Lung (tissue), 12 donors: ENCODE data around the gene LIPC. TPM values are rescaled to one million over a fixed set of nuclear protein-coding genes. Genes with fewer than 3 reads are reported as not detected.

ENCODE experiments used
- ATAC-seq: fragments of 200-7000 bp; cut with Tn5 transposase; one replicate; pipeline ENCODE4 v1.9.1; 2020; ENCODE audit warnings: moderate number of reproducible peaks; ENCODE audit not compliant: insufficient read depth, low FRiP score
- DNase-seq, 3 donors: peaks; one replicate each; pipeline ENCODE4 v3.0.0-alpha.2; 2013 to 2017
- H3K27ac ChIP-seq, 2 donors: one replicate each; pipeline ENCODE4 v1.5.1; 2013; ENCODE audit warnings: mild to moderate bottlenecking in 2 of 2, moderate library complexity in 2 of 2, control low read depth in 1 of 2, inconsistent platforms in 1 of 2, low read depth in 1 of 2, low read length in 1 of 2
- H3K27me3 ChIP-seq, 3 donors: one replicate each; pipeline ENCODE4 v1.5.1; 2013; ENCODE audit warnings: low read length in 2 of 3; ENCODE audit not compliant: control insufficient read depth in 3 of 3, insufficient read depth in 3 of 3
- H3K36me3 ChIP-seq, 4 donors: one replicate each; pipeline ENCODE4 v1.5.1; 2013; ENCODE audit warnings: low read length in 4 of 4, mild to moderate bottlenecking in 1 of 4, moderate library complexity in 1 of 4; ENCODE audit not compliant: control insufficient read depth in 4 of 4, insufficient read depth in 4 of 4
- H3K4me1 ChIP-seq, 5 donors: one replicate each; pipeline ENCODE4 v1.5.1; 2013; ENCODE audit warnings: low read length in 5 of 5, mild to moderate bottlenecking in 2 of 5, moderate library complexity in 1 of 5; ENCODE audit not compliant: control insufficient read depth in 5 of 5, insufficient read depth in 5 of 5
- H3K4me3 ChIP-seq: one replicate; pipeline ENCODE4 v1.5.1; 2013; ENCODE audit warnings: mild to moderate bottlenecking, control low read depth, moderate library complexity
- H3K9ac ChIP-seq, 2 donors: one replicate each; pipeline ENCODE4 v1.5.1; 2013; ENCODE audit warnings: low read length in 2 of 2, control low read depth in 1 of 2; ENCODE audit not compliant: insufficient read depth in 1 of 2
- H3K9me3 ChIP-seq, 4 donors: one replicate each; pipeline ENCODE4 v1.5.1; 2013; ENCODE audit warnings: low read length in 3 of 4, mild to moderate bottlenecking in 1 of 4, moderate library complexity in 1 of 4; ENCODE audit not compliant: control insufficient read depth in 4 of 4, insufficient read depth in 3 of 4
- WGBS, 2 donors: extraction: QIAGEN DNeasy Blood & Tissue Kit; methylation state at CpG; one replicate each; pipeline ENCODE4 v1.1.7; 2013; 5-methylcytosine and 5-hydroxymethylcytosine counted together
- polyA plus RNA-seq, 2 donors: library from polyadenylated mRNA; stranded (reverse); fragments of 200-250 nt; gene quantifications; one replicate each; pipeline ENCODE4 v1.2.1, GENCODE V29; 2013
- total RNA-seq, 2 donors: library from RNA; depleted of rRNA in 1 of 2; stranded (reverse); fragments of >200 nt in 1 of 2; gene quantifications; one replicate each; pipeline ENCODE4 v1.2.1, GENCODE V29; 2014 to 2021
- TF ChIP-seq, protein P1 (sequence below): IDR thresholded peaks from 2 replicates; pipeline ENCODE4 v1.5.1; 2012; ENCODE audit warnings: mild to moderate bottlenecking; ENCODE audit errors: control extremely low read depth, extremely low read depth
- donor health status: control.
- donor health status: control.
- donor health status: Bipolar disorder and iron deficiency.
- donor health status: healthy.
- donor health status: DM: yes; HTN: yes; CAD: no.

LIPC gene
- total and polyA plus RNA-seq, 4 donors = 0.20 to 0.57 (median 0.40) TPM

DNA sequence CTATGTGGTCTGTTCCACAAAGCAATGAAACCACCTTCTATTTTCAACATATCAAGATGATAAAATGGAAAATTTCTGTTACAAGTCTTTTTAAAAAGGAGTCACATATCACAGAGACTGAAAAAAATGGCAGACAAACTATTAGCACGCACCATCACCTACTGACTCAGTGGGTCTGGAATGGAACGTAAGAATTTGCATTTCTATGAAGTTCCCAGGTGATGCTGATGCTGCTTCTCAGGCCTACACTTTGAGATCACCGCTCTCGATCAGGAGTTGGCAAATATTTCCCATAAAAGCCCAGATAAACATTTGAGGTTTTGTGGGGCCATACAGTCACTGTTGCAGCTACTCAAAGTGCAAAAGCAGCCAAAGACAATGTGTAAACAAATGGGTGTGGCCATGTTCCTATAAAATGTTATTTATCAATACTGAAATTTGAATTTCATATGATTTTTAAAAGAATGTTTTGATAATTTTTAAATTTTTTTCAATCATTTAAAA, 174.8 kb downstream of the LIPC start:
- ATAC-seq = no peak
- TF ChIP-seq, protein P1, sequence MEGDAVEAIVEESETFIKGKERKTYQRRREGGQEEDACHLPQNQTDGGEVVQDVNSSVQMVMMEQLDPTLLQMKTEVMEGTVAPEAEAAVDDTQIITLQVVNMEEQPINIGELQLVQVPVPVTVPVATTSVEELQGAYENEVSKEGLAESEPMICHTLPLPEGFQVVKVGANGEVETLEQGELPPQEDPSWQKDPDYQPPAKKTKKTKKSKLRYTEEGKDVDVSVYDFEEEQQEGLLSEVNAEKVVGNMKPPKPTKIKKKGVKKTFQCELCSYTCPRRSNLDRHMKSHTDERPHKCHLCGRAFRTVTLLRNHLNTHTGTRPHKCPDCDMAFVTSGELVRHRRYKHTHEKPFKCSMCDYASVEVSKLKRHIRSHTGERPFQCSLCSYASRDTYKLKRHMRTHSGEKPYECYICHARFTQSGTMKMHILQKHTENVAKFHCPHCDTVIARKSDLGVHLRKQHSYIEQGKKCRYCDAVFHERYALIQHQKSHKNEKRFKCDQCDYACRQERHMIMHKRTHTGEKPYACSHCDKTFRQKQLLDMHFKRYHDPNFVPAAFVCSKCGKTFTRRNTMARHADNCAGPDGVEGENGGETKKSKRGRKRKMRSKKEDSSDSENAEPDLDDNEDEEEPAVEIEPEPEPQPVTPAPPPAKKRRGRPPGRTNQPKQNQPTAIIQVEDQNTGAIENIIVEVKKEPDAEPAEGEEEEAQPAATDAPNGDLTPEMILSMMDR = no peak
- WGBS, 2 donors = 92 to 94% methylated on average over 4 of the region's 4 CpGs
- no peaks in the 10 kb centered on the region for H3K27me3 ChIP-seq
- H3K9ac ChIP-seq = no peak overlapping the region
- H3K27ac ChIP-seq = no peak overlapping the region
- H3K36me3 ChIP-seq = peaks cover 4 to 21% (median 12%) of the 10 kb centered on the region in 4 donors
- no peak overlapping the region for H3K4me3 ChIP-seq
- no peaks in the 10 kb centered on the region for H3K9me3 ChIP-seq
- peaks cover 0 to 4% (median 0%) of the 10 kb centered on the region in 5 donors for H3K4me1 ChIP-seq
- no peak for DNase-seq

DNA sequence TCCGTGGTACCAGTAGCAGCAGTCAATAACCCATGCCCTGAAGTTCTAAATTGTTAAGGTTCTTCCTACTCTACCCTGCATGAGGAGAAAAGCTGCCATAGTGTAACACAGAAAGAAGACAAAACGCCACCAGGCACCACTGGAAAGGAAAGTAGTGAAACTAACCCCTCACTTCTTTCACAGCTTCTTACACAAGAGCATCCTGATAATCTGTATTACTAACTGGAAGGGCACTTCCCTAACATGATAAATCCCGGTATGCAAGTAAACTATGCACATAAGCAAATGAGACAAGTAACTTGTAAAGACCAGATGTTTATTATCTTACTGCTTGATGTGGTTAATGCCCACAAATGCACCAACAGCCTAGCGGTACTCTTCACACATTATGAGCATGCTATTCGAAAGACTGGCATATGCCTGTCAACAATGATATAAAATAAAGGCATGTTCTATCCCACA, 176.4 kb downstream of the LIPC start:
- TF ChIP-seq, protein P1 = no peak
- peaks cover 9 to 15% (median 13%) of the 10 kb centered on the region in 4 donors for H3K36me3 ChIP-seq
- H3K9me3 ChIP-seq = no peaks in the 10 kb centered on the region
- H3K9ac ChIP-seq = no peak overlapping the region
- H3K27ac ChIP-seq = no peak overlapping the region
- 77 to 84% methylated on average over 5 of the region's 5 CpGs for WGBS, 2 donors
- no peaks in the 10 kb centered on the region for H3K27me3 ChIP-seq
- H3K4me1 ChIP-seq = peaks cover 0 to 5% (median 0%) of the 10 kb centered on the region in 5 donors
- no peak overlapping the region for H3K4me3 ChIP-seq
- ATAC-seq (no peak), DNase-seq (no peak)

DNA sequence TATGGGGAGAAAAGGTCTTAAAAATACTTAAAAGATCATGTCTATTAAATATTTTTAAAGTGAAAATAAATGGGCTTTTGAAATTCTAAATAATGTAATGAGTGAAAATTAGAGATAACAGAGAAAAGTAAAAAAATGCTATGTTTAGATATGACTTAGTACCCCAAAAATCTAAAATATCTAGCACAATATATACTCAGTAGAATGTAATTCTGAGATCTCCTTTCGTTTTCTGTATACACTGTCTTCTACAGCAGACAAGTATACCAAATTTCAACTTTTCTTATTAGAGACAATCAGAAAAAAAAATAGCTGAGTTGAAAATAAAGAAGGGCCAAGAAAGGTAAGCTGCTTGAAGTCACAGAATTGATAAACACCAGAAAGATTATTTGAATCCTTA, 176.9 kb downstream of the LIPC start:
- DNase-seq (no peak), ATAC-seq (no peak)
- Histone ChIP-seq H3K9ac (no peak overlapping the region), H3K36me3 (peaks cover 9 to 18% (median 14%) of the 10 kb centered on the region in 4 donors), H3K27ac (no peak overlapping the region), H3K9me3 (peaks cover 0 to 1% (median under 1%) of the 10 kb centered on the region in 4 donors), H3K27me3 (no peaks in the 10 kb centered on the region), H3K4me1 (peaks cover 0 to 5% (median 0%) of the 10 kb centered on the region in 5 donors), H3K4me3 (no peak overlapping the region)
- TF ChIP-seq, protein P1 = no peak
- WGBS, 2 donors = 89 to 90% methylated on average over 1 of the region's 1 CpG
